Testis (tissue), 2 donors: ENCODE results near the gene EFTUD2.

Experiments used
- POLR2A ChIP-seq: fragments of 450-650 bp; IDR thresholded peaks from one replicate; pipeline ENCODE4 v1.6.1; 2017; ENCODE audit warnings: antibody characterized with exemption, mild to moderate bottlenecking, moderate library complexity
- TF ChIP-seq, protein P1 (sequence below), 3 experiments: fragments of 450-650 bp in 2 of 3; fragments of 200-600 bp in 1 of 3; sonication (generic) in 1 of 3; IDR thresholded peaks; one replicate each; pipeline ENCODE4 v1.5.1; 2016 to 2019; ENCODE audit warnings: antibody characterized with exemption in 3 of 3, mild to moderate bottlenecking in 2 of 3, moderate library complexity in 1 of 3

DNA sequence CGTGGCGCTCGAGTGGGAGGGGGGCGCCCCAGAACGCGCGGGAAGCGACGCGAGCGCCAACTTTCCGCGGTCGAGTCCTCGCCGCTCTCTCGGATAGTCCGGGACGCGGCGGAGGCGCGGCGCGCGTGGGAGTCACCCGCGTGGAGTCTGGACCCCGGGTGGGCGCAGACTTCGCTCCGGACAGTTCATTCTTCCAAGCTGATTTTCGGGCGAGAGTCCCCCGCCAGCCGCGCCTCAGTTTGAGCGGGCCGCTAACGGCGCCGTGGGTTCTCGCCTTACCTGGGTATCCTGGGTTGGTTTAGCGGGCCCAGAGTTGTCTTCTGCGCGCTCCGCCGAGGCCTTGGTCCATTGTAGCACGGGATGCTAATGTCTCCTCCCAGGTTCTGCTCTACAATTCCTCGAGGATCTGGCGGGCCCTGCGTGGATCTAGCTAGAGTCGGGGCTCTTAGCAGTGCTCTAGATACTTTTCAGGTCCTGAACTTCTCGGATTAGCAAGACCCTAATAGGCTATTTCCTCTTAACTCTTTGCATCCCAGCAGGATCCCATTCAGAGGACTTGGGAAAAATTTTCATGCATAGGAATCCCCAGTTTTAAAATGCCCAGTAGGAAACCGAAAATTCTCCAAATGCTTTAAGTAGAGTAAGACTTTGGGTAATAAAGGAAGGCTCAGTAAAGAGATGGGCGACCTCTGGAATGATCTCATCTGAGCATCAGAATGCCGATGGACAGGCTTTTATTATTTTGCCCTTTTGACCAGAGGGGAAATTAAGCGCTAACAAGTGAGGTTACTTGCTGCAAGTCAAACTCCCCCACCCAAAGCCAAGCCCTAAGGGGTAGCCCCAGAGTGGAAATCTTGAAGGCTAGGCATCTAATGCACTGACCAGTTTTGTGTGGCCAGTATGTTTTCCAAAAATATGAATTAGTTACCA, 68.6 kb downstream of the EFTUD2 start:
- TF ChIP-seq, protein P1, sequence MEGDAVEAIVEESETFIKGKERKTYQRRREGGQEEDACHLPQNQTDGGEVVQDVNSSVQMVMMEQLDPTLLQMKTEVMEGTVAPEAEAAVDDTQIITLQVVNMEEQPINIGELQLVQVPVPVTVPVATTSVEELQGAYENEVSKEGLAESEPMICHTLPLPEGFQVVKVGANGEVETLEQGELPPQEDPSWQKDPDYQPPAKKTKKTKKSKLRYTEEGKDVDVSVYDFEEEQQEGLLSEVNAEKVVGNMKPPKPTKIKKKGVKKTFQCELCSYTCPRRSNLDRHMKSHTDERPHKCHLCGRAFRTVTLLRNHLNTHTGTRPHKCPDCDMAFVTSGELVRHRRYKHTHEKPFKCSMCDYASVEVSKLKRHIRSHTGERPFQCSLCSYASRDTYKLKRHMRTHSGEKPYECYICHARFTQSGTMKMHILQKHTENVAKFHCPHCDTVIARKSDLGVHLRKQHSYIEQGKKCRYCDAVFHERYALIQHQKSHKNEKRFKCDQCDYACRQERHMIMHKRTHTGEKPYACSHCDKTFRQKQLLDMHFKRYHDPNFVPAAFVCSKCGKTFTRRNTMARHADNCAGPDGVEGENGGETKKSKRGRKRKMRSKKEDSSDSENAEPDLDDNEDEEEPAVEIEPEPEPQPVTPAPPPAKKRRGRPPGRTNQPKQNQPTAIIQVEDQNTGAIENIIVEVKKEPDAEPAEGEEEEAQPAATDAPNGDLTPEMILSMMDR (IDR thresholded peaks at IDR 0.05), result no peak
- TF ChIP-seq POLR2A, result no peak
